ENCODE results near the gene CFAP251.
"Not testable (repeated sequence)": the region's sequence is repeated elsewhere in the genome, so short reads cannot be mapped to it uniquely, and the experiment has no call there.

The CFAP251 gene

GRCh38 chr12:121974026-121974985, 55.9 kb downstream of the CFAP251 start:
- no peak for DNase-seq (ENCODE audit: low read depth in 2 of 2)

GRCh38 chr12:121975021-121975420, 56.6 kb downstream of the CFAP251 start:
- no peak for DNase-seq (ENCODE audit: low read depth in 2 of 2)

- no peak for DNase-seq (ENCODE audit: low read depth in 2 of 2)
Measured at GRCh38 chr12:121976950-121977349, 58.6 kb downstream of the CFAP251 start.

- no peak for DNase-seq (ENCODE audit: low read depth in 2 of 2)
Measured at GRCh38 chr12:121980191-121980891, 61.9 kb downstream of the CFAP251 start.

- no peak for DNase-seq (ENCODE audit: low read depth in 2 of 2)
Measured at GRCh38 chr12:121980892-121981272, 62.5 kb downstream of the CFAP251 start.

- DNase-seq (ENCODE audit: low read depth in 2 of 2) = no peak
Measured at GRCh38 chr12:121981456-121981855, 63.1 kb downstream of the CFAP251 start.

GRCh38 chr12:121982950-121983349, 64.6 kb downstream of the CFAP251 start:
- no peak for DNase-seq (ENCODE audit: low read depth in 2 of 2)

GRCh38 chr12:121983536-121984210, 65.3 kb downstream of the CFAP251 start:
- DNase-seq (ENCODE audit: low read depth in 2 of 2) = no peak

GRCh38 chr12:121986489-121987245, 68.3 kb downstream of the CFAP251 start:
- no peak for DNase-seq (ENCODE audit: low read depth in 2 of 2)

GRCh38 chr12:121988519-121988918, 70.1 kb downstream of the CFAP251 start:
- DNase-seq (ENCODE audit: low read depth in 2 of 2) = not testable (repeated sequence)

- no peak for DNase-seq (ENCODE audit: low read depth in 2 of 2)
Measured at GRCh38 chr12:121989276-121990113, 71.1 kb downstream of the CFAP251 start.

GRCh38 chr12:121990114-121990647, 71.8 kb downstream of the CFAP251 start:
- DNase-seq (ENCODE audit: low read depth in 2 of 2) = no peak

GRCh38 chr12:121990692-121991603, 72.6 kb downstream of the CFAP251 start:
- no peak for DNase-seq (ENCODE audit: low read depth in 2 of 2)

- DNase-seq (ENCODE audit: low read depth in 2 of 2) = peak in 1 of 2 donors; percentile 5
Measured at GRCh38 chr12:121992059-121992879, 73.9 kb downstream of the CFAP251 start.

- DNase-seq (ENCODE audit: low read depth in 2 of 2) = no peak
Measured at GRCh38 chr12:121996050-121996944, 77.9 kb downstream of the CFAP251 start.

GRCh38 chr12:121996945-121997612, 78.7 kb downstream of the CFAP251 start:
- DNase-seq (ENCODE audit: low read depth in 2 of 2) = no peak
